Breast epithelium (tissue), 3 donors: Measurements from ENCODE around the gene PLCH2.

Source experiments
- CTCF ChIP-seq, 3 donors: fragments of 450-650 bp; IDR thresholded peaks; one replicate each; pipeline ENCODE4 v1.5.1; 2016 to 2017; ENCODE audit warnings: antibody characterized with exemption in 3 of 3, mild to moderate bottlenecking in 3 of 3, moderate library complexity in 3 of 3
- POLR2A ChIP-seq: fragments of 450-650 bp; IDR thresholded peaks from one replicate; pipeline ENCODE4 v1.6.1; 2016; ENCODE audit warnings: antibody characterized with exemption, mild to moderate bottlenecking, moderate library complexity
- POLR2AphosphoS5 ChIP-seq, 3 donors: sonication (generic); formaldehyde crosslinking; IDR thresholded peaks; one replicate each; pipeline ENCODE4 v1.6.1; 2017; ENCODE audit warnings: antibody characterized with exemption in 3 of 3

DNA sequence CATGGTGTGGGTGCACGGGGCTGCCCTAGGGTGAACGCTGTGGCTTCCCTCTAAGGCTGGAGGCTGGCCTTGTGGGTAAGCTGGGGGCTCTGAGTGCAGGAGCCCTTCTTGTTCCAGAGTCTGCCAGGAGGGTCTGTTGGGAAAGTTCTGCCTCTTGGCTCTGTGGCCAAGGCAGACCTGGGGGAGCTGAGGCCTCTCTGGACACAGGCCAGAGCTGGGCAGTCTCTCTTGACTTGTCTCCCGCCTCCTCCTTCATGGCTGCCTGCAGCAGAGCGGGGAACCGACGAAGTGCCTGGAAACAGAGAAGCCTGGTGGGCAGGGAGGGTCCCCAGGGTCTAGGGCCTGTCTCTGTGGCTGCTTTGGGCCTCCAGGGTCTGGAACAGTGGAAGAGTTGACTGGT is 33.4 kb upstream of the PLCH2 start:
- no peak for TF ChIP-seq CTCF (IDR thresholded peaks at IDR 0.05)
- no peak for TF ChIP-seq POLR2A
- TF ChIP-seq POLR2AphosphoS5 (IDR thresholded peaks at IDR 0.05), result no peak
